PFSK-1 (cell line): ENCODE results near the gene BCL11A.

Experiments used
- FOXP2 ChIP-seq: optimal IDR thresholded peaks from 2 replicates; pipeline ENCODE3; 2011; ENCODE audit warnings: borderline replicate concordance, control low read depth, inconsistent platforms; ENCODE audit not compliant: insufficient read depth; ENCODE audit errors: extremely low read length, extremely low read depth
- POLR2AphosphoS5 ChIP-seq: IDR thresholded peaks from 2 replicates; pipeline ENCODE4 v1.6.1; 2012; ENCODE audit warnings: low read depth, mild to moderate bottlenecking, control low read depth, low read length, moderate library complexity
- SIN3A ChIP-seq: IDR thresholded peaks from 2 replicates; pipeline ENCODE4 v1.6.1; 2012; ENCODE audit warnings: mild to moderate bottlenecking, low read length, moderate library complexity, borderline replicate concordance; ENCODE audit not compliant: insufficient read depth
- TAF1 ChIP-seq: IDR thresholded peaks from 2 replicates; pipeline ENCODE4 v1.6.1; 2012; ENCODE audit warnings: low read length, control low read depth, borderline replicate concordance; ENCODE audit not compliant: insufficient read depth
- TF ChIP-seq, protein P1 (sequence below), 2 experiments: IDR thresholded peaks; 2 replicates each; pipeline versions ENCODE4 v1.6.1 to v1.8.0; 2011 to 2012; ENCODE audit warnings: low read depth in 2 of 2, low read length in 2 of 2, control low read depth in 1 of 2, inconsistent platforms in 1 of 2, mild to moderate bottlenecking in 1 of 2, moderate library complexity in 1 of 2; ENCODE audit not compliant: insufficient read depth in 1 of 2

The BCL11A gene

DNA sequence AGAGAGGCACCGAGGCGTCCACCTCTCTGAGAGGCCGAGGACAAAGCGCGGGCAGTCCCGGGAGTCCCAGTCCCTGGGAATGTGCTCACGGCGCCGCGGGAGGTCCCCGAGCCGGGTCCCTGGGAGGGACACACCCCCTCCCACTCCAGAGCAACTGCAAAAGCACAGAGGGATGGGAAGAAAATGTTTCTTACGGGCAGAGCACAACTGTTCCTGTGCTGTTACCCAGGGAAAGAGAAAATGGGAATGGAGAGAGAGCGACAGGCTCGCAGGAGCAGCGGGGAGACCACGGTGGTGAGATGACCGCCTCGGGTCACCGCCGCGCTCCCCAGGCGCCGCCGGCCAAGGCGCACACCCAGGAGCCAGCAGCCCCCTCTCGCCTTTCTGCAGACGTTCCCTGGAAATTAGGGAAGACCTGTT lies 1.2 kb upstream of the BCL11A start:
- no peak for TF ChIP-seq SIN3A
- TF ChIP-seq POLR2AphosphoS5, result no peak
- TF ChIP-seq, protein P1, sequence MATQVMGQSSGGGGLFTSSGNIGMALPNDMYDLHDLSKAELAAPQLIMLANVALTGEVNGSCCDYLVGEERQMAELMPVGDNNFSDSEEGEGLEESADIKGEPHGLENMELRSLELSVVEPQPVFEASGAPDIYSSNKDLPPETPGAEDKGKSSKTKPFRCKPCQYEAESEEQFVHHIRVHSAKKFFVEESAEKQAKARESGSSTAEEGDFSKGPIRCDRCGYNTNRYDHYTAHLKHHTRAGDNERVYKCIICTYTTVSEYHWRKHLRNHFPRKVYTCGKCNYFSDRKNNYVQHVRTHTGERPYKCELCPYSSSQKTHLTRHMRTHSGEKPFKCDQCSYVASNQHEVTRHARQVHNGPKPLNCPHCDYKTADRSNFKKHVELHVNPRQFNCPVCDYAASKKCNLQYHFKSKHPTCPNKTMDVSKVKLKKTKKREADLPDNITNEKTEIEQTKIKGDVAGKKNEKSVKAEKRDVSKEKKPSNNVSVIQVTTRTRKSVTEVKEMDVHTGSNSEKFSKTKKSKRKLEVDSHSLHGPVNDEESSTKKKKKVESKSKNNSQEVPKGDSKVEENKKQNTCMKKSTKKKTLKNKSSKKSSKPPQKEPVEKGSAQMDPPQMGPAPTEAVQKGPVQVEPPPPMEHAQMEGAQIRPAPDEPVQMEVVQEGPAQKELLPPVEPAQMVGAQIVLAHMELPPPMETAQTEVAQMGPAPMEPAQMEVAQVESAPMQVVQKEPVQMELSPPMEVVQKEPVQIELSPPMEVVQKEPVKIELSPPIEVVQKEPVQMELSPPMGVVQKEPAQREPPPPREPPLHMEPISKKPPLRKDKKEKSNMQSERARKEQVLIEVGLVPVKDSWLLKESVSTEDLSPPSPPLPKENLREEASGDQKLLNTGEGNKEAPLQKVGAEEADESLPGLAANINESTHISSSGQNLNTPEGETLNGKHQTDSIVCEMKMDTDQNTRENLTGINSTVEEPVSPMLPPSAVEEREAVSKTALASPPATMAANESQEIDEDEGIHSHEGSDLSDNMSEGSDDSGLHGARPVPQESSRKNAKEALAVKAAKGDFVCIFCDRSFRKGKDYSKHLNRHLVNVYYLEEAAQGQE (IDR thresholded peaks at IDR 0.05; ENCODE audit: insufficient read depth in 1 of 2, low read depth in 2 of 2, low read length in 2 of 2), result no peak
- no peak for TF ChIP-seq TAF1
- TF ChIP-seq FOXP2, result no peak

- TF ChIP-seq, protein P1 (IDR thresholded peaks at IDR 0.05; ENCODE audit: insufficient read depth in 1 of 2, low read depth in 2 of 2, low read length in 2 of 2), result no peak
- TF ChIP-seq FOXP2 (no peak), TAF1 (no peak), SIN3A (no peak), POLR2AphosphoS5 (no peak)
These were observed 706 bp upstream of the BCL11A start for GRCh38 chr2:60554074-60554645.

DNA sequence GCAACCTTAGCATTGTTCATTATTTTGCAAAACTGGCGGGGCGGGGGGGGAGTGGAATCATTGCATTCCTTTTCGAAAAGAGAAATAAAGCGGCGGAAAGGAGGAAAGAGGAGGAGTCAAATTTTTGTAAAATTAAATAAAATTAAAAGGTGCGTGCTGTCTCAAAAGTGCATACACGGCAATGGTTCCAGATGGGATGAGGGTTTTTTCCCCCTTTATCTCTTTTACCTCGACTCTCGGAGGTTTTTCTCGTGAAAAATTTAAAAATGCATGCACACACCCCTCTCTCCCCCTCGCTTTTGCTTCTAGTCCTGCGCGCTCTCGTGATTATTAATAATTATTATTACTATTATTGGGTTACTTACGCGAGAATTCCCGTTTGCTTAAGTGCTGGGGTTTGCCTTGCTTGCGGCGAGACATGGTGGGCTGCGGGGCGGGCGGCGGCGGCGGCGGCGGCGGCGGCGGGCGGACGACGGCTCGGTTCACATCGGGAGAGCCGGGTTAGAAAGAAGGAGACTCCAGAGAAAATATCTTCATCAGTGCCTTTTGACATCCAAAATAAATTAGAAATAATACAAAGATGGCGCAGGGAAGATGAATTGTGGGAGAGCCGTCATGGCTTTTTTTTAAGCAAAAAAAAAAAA lies 481 bp downstream of the BCL11A start:
- TF ChIP-seq SIN3A (no peak), TAF1 (no peak), FOXP2 (no peak), POLR2AphosphoS5 (no peak)
- TF ChIP-seq, protein P1 (IDR thresholded peaks at IDR 0.05; ENCODE audit: insufficient read depth in 1 of 2, low read depth in 2 of 2, low read length in 2 of 2), result no peak

DNA sequence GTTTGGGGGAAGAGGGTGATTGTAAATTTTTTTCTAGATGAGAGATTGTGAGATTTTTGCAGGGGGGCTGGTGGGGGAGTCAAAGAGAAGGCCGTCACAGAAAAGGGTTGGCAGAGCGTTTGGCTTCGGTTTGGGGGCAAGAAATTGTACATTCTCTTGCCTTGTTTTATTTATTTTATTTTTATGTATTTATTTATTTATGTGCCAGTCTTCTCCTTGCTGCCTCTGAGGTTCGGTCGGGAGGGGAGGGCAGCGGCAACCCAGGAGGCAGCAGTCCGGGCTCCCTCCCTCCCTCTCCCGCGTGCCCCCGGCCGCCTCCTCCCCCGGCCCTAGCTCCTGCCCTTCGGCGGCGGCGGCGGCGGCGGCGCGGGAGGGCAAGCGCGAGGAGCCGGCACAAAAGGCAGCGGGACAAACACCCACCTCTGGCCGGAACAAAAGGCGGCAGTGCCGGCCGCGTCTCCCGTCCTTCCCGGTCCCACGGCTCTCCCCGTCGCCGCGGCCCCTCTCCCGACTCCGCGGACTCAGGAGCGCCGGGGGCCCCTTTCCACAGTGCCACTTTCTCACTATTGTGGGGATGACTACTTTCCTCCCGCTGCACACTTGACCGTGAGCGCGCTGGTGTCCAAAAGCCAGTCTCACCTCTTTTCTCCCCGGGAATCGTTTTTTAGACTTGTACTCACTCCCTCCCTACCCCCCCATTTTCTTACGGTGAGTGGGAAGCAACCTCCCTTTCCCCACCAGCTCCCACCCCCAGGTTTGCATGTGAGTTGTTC lies 1.2 kb downstream of the BCL11A start:
- TF ChIP-seq SIN3A (no peak), TAF1 (no peak), POLR2AphosphoS5 (no peak), FOXP2 (no peak)
- TF ChIP-seq, protein P1 (IDR thresholded peaks at IDR 0.05; ENCODE audit: insufficient read depth in 1 of 2, low read depth in 2 of 2, low read length in 2 of 2), result no peak
